Skin epidermis (tissue), 12 donors: Measurements from ENCODE around the gene PDSS2.
"Not testable (repeated sequence)": the region's sequence is repeated elsewhere in the genome, so short reads cannot be mapped to it uniquely, and the experiment has no call there.

ENCODE experiments used
- H3K27ac ChIP-seq, 21 experiments: fragments of 200-600 bp; sonication (generic) in 11 of 21; one replicate each; pipeline ENCODE4 v1.5.0; 2020; ENCODE audit warnings: mild to moderate bottlenecking in 3 of 21, inconsistent platforms in 2 of 21, moderate library complexity in 2 of 21
- H3K4me3 ChIP-seq, 7 experiments: fragments of 200-600 bp; sonication (generic) in 2 of 7; one replicate each; pipeline ENCODE4 v1.5.0; 2020; ENCODE audit warnings: inconsistent platforms in 2 of 7, mild to moderate bottlenecking in 2 of 7, moderate library complexity in 1 of 7

Gene PDSS2

GRCh38 chr6:107386340-107386739 lies 73.0 kb downstream of the PDSS2 start:
- Histone ChIP-seq H3K27ac (no peak overlapping the region), H3K4me3 (no peak overlapping the region)

GRCh38 chr6:107383705-107384104 lies 75.7 kb downstream of the PDSS2 start:
- H3K27ac ChIP-seq = no peak overlapping the region
- H3K4me3 ChIP-seq = no peak overlapping the region

DNA sequence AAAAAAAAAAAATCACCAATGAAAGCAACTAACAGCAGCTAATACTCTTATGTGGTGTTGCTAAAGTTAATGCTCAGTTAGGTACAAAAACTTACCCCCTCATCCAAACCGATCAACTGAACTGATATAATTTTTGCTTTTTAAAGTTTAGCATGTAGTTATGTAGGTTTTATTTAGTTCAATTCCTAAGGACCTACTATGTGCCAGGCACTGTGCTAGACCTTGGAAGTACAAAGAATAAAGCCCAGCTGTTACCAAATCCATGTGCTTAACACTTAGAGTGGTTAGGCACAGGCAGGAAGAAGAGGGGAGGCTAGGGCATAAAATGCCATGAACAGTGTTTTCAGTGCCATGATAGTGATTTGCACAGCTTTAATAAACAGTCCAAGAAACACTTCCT lies 85.1 kb downstream of the PDSS2 start:
- Histone ChIP-seq H3K4me3 (no peak overlapping the region), H3K27ac (no peak overlapping the region)

- H3K4me3 ChIP-seq = no peak overlapping the region
- no peak overlapping the region for H3K27ac ChIP-seq
Observed at GRCh38 chr6:107369493-107369892, 89.9 kb downstream of the PDSS2 start.

DNA sequence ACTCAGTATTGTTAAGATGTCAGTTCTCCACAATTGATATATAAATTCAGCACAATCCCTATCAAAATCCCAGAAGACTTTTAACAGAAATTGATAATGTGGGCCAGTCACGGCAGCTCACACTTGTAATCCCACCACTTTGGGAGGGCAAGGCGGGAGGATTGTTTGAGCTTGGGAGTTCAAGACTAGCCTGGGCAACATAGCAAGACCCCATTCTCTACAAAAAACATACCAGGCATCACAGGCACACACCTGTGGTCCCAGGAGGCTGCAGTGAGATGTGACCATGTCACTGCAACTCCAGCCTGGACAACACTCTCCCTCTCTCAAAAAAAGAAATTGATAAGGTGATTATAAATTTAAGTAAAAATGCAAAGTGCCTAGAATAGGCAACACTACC lies 90.9 kb downstream of the PDSS2 start:
- Histone ChIP-seq H3K27ac (no peak overlapping the region), H3K4me3 (no peak overlapping the region)

DNA sequence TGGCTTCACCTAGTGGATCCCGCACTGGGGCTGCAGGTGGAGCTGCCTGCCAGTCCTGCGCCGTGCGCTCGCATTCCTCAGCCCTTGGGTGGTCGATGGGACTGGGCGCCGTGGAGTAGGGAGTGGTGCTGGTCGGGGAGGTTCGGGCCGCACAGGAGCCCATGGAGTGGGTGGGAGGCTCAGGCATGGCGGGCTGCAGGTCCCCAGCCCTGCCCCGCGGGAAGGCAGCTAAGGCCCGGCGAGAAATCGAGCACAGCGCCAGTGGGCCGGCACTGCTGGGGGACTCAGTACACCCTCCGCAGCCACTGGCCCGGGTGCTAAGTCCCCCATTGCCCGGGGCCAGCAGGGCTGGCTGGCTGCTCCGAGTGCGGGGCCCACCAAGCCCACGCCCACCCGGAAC lies 95.2 kb downstream of the PDSS2 start:
- H3K27ac ChIP-seq, H3K4me3 ChIP-seq: not testable (repeated sequence)

GRCh38 chr6:107361753-107362604 lies 97.4 kb downstream of the PDSS2 start:
- Histone ChIP-seq H3K4me3 (no peak overlapping the region), H3K27ac (no peak overlapping the region)

- no peak overlapping the region for H3K4me3 ChIP-seq
Observed at GRCh38 chr6:107360476-107360875, 98.9 kb downstream of the PDSS2 start.

GRCh38 chr6:107357842-107358241 lies 101.5 kb downstream of the PDSS2 start:
- Histone ChIP-seq H3K4me3 (no peak overlapping the region), H3K27ac (no peak overlapping the region)

More at GRCh38 chr6:107360476-107360875, 98.9 kb downstream of the PDSS2 start:
- no peak overlapping the region for H3K27ac ChIP-seq

DNA sequence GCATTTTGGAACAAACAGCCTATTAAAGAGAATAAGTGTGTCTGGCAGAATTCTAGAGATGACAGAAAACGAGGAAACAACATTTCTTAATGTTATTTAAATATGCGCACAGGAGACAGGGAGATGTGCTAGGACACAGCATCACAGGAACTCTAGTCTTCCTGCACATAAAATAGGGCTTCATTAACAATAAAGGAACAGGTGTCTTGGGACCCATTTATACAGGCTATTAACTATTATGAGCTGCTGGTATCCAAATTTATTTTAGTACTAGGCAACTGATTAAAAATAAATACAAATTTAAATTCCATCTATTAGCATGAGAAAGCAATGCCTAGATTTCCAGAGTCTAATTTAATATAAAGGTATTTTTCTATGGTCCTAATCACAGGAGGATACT lies 102.3 kb downstream of the PDSS2 start:
- H3K27ac ChIP-seq = no peak overlapping the region

GRCh38 chr6:107355659-107356058 lies 103.7 kb downstream of the PDSS2 start:
- Histone ChIP-seq H3K4me3 (no peak overlapping the region), H3K27ac (no peak overlapping the region)

More for the DNA sequence above, 102.3 kb downstream of the PDSS2 start:
- H3K4me3 ChIP-seq = no peak overlapping the region

DNA sequence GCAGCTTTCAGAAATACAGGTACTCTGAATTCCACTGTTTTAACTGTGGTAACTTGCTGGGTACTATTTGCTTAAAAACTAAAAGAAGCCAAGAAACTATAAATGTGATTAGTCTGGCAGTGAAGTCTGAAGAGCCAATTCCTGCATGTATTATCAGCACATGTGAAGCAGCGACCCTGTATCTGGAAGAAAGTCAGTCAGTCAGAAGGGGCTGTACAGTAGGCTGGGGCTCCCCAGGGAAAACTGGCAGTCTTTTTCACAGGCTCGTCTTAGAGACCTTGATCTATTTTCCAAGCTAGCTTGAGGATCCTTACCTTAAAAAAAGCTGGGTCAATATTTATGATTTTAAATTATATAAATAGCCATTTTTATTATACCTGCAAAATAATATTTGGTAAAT lies 104.9 kb downstream of the PDSS2 start:
- Histone ChIP-seq H3K4me3 (no peak overlapping the region), H3K27ac (no peak overlapping the region)

- no peak overlapping the region for H3K27ac ChIP-seq
- H3K4me3 ChIP-seq = no peak overlapping the region
Observed at GRCh38 chr6:107353773-107354382, 105.5 kb downstream of the PDSS2 start.

DNA sequence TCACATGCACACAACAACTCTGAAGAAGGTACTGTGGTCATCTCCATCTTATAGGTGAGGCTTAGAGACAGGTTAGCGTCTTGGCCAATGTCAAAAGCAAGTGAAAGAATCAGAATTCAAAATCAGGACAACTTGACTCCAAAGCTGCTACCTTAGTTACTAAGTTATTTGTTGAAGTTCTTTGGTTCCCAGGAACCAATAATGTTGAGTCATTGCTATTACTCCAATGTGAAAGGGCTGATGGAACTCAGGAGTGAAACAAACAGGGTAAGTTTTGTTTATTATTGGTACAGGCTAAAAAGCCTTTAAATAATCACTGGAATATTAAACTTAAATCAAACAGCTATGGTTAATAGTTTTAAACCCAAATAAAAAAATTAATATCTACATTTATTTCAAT lies 111.1 kb downstream of the PDSS2 start:
- no peak overlapping the region for H3K27ac ChIP-seq
- no peak overlapping the region for H3K4me3 ChIP-seq

DNA sequence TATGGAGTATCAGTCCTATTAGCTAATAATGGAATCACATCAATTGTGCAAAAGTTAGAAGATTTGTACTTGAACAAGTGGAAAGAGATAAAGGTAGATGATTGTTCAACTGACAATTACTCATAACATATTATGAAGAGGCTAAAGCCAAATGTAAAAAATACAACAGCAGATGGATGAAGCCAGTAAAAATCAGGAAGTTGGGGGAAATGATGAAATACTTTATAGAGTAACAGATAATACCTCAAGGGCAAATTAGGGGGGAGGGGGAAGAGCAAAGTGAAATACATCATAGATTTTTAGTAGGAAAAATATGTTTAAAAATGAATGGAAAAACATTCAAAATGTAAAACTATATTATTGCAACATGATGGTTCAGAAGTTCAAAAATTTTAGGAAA lies 114.0 kb downstream of the PDSS2 start:
- Histone ChIP-seq H3K27ac (no peak overlapping the region), H3K4me3 (no peak overlapping the region)

DNA sequence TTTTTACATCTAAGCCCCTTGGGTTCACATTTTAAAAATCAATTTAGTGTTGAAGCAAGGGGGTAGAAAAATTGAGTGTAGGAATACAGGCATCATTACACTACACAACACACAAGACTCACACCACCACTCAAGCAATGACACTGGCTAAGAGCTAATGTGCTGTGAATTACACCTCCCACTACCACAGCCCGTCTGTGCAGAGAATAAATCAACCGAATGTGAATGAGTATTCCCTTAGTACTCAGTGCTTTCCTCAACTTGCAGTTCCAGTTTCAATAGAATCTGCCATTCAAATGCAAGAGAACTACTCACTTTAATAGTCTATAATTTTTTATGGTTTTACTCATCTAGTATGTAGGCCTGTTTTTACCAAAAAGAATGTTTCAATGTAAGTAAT lies 114.4 kb downstream of the PDSS2 start:
- Histone ChIP-seq H3K4me3 (no peak overlapping the region), H3K27ac (no peak overlapping the region)

- H3K27ac ChIP-seq = no peak overlapping the region
- no peak overlapping the region for H3K4me3 ChIP-seq
Observed at GRCh38 chr6:107344383-107344782, 115.0 kb downstream of the PDSS2 start.

DNA sequence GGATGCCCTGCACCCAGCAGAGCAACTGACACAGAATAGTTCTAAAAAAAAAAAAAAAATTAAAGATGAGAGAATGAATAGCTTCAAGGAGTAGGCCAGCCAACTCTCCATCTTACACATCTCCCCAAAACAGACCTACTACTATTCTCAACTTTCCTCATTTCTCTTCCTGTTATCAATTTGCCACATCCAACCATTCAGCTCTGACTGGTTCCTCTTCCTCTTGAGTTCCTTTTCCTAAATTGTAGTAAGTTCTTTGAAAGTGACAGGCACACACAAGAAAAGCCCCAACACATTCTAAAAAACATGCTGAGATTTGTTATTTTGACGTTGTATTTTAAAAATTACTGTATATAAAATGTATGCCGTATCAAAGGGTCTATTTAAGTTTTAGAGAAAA lies 117.2 kb downstream of the PDSS2 start:
- H3K4me3 ChIP-seq = no peak overlapping the region
- no peak overlapping the region for H3K27ac ChIP-seq

DNA sequence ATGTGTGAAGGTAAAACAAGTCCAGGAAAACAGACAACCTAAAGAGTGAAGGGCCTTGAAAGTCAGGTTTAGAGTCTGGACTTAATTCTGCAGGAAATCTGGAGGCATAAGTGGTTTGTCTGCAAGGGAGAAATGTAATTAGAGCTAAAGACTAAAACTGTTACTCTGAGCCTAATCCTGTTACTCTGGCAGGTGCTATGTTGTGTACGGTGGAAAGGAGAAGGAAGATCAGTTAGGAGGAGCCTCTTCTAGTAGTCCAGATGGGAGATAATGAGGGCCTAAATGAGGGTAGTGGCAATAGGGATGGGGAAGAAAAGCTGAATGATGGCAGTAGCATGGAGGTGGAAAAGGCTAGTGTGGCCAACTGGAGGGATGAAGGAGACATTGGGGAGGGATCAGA lies 118.5 kb downstream of the PDSS2 start:
- Histone ChIP-seq H3K27ac (no peak overlapping the region), H3K4me3 (no peak overlapping the region)

- Histone ChIP-seq H3K27ac (no peak overlapping the region), H3K4me3 (no peak overlapping the region)
Observed at GRCh38 chr6:107337191-107337741, 122.1 kb downstream of the PDSS2 start.

DNA sequence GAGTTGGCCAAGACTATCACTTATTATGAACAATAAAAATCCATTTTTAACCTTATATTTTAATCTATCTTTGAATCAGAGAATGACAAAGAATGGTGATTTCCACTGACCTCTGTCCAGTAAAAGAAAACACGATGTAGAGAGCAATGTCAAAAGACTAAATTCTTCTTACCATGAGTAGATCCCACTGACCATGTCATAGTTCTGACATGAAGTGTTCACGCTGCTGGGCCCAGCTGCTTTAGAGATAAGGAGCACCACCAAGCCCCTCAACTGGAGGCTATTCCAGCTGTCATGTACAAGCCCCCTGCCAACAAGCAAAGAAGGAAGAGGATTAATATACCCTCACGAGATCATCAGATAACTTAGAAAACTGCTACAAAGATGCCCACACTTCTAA lies 125.3 kb downstream of the PDSS2 start:
- no peak overlapping the region for H3K27ac ChIP-seq
- no peak overlapping the region for H3K4me3 ChIP-seq
